ENCODE data around the gene TELO2.
"Not testable (repeated sequence)": the region's sequence is repeated elsewhere in the genome, so short reads cannot be mapped to it uniquely, and the experiment has no call there.

TELO2 gene

GRCh38 chr16:1475552-1476114 is 17.5 kb upstream of the TELO2 start:
- ATAC-seq: no peak
- TF ChIP-seq OSR1 (CRISPR knock-in tag; IDR thresholded peaks at IDR 0.05) (no peak), PPARA (CRISPR knock-in tag; IDR thresholded peaks at IDR 0.05; ENCODE audit: borderline replicate concordance) (no peak), TOX (CRISPR knock-in tag; IDR thresholded peaks at IDR 0.05; ENCODE audit: borderline replicate concordance) (no peak), ZFP30 (CRISPR knock-in tag; IDR thresholded peaks at IDR 0.05) (no peak), ESRRG (CRISPR knock-in tag; IDR thresholded peaks at IDR 0.05) (no peak), ZNF565 (CRISPR knock-in tag; conservative IDR thresholded peaks at IDR 0.05; ENCODE audit: low read depth) (no peak), RARB (CRISPR knock-in tag; IDR thresholded peaks at IDR 0.05) (no peak)
- TF ChIP-seq, protein P1, sequence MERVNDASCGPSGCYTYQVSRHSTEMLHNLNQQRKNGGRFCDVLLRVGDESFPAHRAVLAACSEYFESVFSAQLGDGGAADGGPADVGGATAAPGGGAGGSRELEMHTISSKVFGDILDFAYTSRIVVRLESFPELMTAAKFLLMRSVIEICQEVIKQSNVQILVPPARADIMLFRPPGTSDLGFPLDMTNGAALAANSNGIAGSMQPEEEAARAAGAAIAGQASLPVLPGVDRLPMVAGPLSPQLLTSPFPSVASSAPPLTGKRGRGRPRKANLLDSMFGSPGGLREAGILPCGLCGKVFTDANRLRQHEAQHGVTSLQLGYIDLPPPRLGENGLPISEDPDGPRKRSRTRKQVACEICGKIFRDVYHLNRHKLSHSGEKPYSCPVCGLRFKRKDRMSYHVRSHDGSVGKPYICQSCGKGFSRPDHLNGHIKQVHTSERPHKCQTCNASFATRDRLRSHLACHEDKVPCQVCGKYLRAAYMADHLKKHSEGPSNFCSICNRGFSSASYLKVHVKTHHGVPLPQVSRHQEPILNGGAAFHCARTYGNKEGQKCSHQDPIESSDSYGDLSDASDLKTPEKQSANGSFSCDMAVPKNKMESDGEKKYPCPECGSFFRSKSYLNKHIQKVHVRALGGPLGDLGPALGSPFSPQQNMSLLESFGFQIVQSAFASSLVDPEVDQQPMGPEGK (CRISPR knock-in tag; IDR thresholded peaks at IDR 0.05; ENCODE audit: borderline replicate concordance): no peak

DNA sequence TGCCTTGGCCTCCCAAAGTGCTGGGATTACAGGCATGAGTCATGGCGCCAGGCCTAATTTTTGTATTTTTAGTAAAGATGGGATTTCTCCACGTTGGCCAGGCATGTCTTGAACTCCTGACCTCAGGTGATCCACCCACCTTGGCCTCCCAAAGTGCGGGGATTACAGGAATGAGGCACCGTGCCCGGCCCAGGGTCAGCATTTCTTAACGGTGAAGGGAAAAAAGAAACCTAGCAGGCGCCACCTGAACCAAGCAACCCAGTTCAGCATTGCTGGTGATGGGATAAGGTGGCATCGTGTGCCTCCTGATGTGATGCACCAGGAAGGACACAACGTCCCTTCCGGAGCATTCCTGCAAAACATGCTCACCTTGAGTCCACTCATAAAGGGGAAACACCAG is 16.1 kb upstream of the TELO2 start:
- no peak for ATAC-seq
- no peak for TF ChIP-seq TCF4 (CRISPR knock-in tag; IDR thresholded peaks at IDR 0.05; ENCODE audit: borderline replicate concordance)
- no peak for TF ChIP-seq ZNF70 (CRISPR knock-in tag; IDR thresholded peaks at IDR 0.05)
- no peak for TF ChIP-seq RARB (CRISPR knock-in tag; IDR thresholded peaks at IDR 0.05)
- no peak for TF ChIP-seq ZFP30 (CRISPR knock-in tag; IDR thresholded peaks at IDR 0.05)
- TF ChIP-seq ISL1 (CRISPR knock-in tag; IDR thresholded peaks at IDR 0.05): no peak
- no peak for TF ChIP-seq ESRRG (CRISPR knock-in tag; IDR thresholded peaks at IDR 0.05)
- TF ChIP-seq, protein P2, sequence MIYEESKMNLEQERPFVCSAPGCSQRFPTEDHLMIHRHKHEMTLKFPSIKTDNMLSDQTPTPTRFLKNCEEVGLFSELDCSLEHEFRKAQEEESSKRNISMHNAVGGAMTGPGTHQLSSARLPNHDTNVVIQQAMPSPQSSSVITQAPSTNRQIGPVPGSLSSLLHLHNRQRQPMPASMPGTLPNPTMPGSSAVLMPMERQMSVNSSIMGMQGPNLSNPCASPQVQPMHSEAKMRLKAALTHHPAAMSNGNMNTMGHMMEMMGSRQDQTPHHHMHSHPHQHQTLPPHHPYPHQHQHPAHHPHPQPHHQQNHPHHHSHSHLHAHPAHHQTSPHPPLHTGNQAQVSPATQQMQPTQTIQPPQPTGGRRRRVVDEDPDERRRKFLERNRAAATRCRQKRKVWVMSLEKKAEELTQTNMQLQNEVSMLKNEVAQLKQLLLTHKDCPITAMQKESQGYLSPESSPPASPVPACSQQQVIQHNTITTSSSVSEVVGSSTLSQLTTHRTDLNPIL (CRISPR knock-in tag; IDR thresholded peaks at IDR 0.05; ENCODE audit: low read depth): no peak
- TF ChIP-seq ZNF565 (CRISPR knock-in tag; conservative IDR thresholded peaks at IDR 0.05; ENCODE audit: low read depth): no peak

DNA sequence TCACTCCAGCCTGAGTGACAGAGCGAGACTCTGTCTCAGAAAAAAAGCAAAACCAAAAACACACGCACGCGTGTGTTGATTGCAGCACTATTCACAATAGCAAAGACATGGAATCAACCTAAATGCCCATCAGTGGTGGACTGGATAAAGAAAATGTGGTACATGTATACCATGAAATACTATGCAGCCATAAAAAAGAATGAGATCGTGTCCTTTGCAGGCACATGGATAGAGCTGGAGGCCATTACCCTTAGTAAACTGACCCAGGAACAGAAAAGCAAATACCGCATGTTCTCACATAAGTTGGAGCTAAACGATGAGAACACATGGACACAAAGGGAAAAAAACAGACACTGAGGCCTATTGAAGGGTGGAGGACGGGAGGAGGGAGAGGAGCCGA is 14.2 kb upstream of the TELO2 start:
- 0 out of 2 replicates have a peak, but pooled peaks have one; percentile 47 for TF ChIP-seq ZNF8 (CRISPR knock-in tag; IDR thresholded peaks at IDR 0.05)
- ATAC-seq: not testable (repeated sequence)

- TF ChIP-seq RARB (CRISPR knock-in tag; IDR thresholded peaks at IDR 0.05): no peak
- no peak for TF ChIP-seq ZFP30 (CRISPR knock-in tag; IDR thresholded peaks at IDR 0.05)
- TF ChIP-seq GLIS3 (CRISPR knock-in tag; IDR thresholded peaks at IDR 0.05): no peak
- no peak for TF ChIP-seq BACH2 (CRISPR knock-in tag; IDR thresholded peaks at IDR 0.05; ENCODE audit: borderline replicate concordance)
- TF ChIP-seq ZNF8 (CRISPR knock-in tag; IDR thresholded peaks at IDR 0.05): no peak
- TF ChIP-seq, protein P2 (CRISPR knock-in tag; IDR thresholded peaks at IDR 0.05; ENCODE audit: low read depth): no peak
- no peak for TF ChIP-seq CSRNP3 (CRISPR knock-in tag; IDR thresholded peaks at IDR 0.05)
- no peak for TF ChIP-seq CSDC2 (CRISPR knock-in tag; IDR thresholded peaks at IDR 0.05)
- no peak for TF ChIP-seq TCF4 (CRISPR knock-in tag; IDR thresholded peaks at IDR 0.05; ENCODE audit: borderline replicate concordance)
- no peak for TF ChIP-seq SNAI2 (CRISPR knock-in tag; IDR thresholded peaks at IDR 0.05)
- no peak for TF ChIP-seq ZNF565 (CRISPR knock-in tag; conservative IDR thresholded peaks at IDR 0.05; ENCODE audit: low read depth)
- TF ChIP-seq TOX (CRISPR knock-in tag; IDR thresholded peaks at IDR 0.05; ENCODE audit: borderline replicate concordance): no peak
- TF ChIP-seq ESRRG (CRISPR knock-in tag; IDR thresholded peaks at IDR 0.05): no peak
- TF ChIP-seq ZC3H10 (CRISPR knock-in tag; IDR thresholded peaks at IDR 0.05): no peak
- TF ChIP-seq ARNTL (CRISPR knock-in tag; IDR thresholded peaks at IDR 0.05; ENCODE audit: borderline replicate concordance, low read depth): no peak
- TF ChIP-seq ZNF70 (CRISPR knock-in tag; IDR thresholded peaks at IDR 0.05): no peak
- no peak; the same call in 2 of the 3 replicates for ATAC-seq
These were observed 11.0 kb upstream of the TELO2 start for GRCh38 chr16:1481906-1482835.
